ENCODE measurements around the gene CD3D.
"Not testable (repeated sequence)": the region's sequence is repeated elsewhere in the genome, so short reads cannot be mapped to it uniquely, and the experiment has no call there.

DNA sequence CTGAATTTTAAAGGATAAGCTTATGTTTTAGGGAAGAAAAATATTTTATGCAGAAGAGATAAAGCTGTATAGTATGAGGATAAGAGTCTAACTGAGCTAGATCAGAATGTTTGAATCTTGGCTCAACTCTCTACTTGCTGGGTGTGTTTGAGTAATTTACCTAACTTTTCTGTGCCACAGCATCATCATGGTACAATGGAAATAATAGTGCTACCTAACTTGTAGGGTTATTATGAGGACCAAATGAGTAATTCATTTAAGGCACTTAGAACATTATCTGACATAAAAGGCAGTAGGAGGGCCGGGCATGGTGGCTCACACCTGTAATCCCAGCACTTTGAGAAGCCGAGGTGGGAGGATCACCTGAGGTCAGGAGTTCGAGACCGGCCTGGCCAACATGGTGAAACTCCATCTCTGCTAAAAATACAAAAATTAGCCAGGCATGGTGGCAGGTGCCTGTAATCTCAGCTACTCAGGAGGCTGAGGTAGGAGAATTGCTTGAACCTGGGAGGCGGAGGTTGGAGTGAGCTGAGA, 33.4 kb downstream of the CD3D start:
- TF ChIP-seq POLR2A (IDR thresholded peaks at IDR 0.05) = not testable (repeated sequence)
- TF ChIP-seq, protein P1, sequence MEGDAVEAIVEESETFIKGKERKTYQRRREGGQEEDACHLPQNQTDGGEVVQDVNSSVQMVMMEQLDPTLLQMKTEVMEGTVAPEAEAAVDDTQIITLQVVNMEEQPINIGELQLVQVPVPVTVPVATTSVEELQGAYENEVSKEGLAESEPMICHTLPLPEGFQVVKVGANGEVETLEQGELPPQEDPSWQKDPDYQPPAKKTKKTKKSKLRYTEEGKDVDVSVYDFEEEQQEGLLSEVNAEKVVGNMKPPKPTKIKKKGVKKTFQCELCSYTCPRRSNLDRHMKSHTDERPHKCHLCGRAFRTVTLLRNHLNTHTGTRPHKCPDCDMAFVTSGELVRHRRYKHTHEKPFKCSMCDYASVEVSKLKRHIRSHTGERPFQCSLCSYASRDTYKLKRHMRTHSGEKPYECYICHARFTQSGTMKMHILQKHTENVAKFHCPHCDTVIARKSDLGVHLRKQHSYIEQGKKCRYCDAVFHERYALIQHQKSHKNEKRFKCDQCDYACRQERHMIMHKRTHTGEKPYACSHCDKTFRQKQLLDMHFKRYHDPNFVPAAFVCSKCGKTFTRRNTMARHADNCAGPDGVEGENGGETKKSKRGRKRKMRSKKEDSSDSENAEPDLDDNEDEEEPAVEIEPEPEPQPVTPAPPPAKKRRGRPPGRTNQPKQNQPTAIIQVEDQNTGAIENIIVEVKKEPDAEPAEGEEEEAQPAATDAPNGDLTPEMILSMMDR (IDR thresholded peaks at IDR 0.05) = not testable (repeated sequence)
